Right lobe of liver (tissue), 4 donors: ENCODE data around the gene KRTAP5-6.

Source experiments
- CTCF ChIP-seq, 4 donors: fragments of 200-600 bp in 3 of 4; fragments of 450-650 bp in 1 of 4; IDR thresholded peaks; one replicate each; pipeline versions ENCODE4 v1.5.1 to v1.8.0; 2016 to 2022; ENCODE audit warnings: antibody characterized with exemption in 4 of 4, mild to moderate bottlenecking in 2 of 4
- POLR2A ChIP-seq: fragments of 450-650 bp; IDR thresholded peaks from one replicate; pipeline ENCODE4 v1.6.1; 2017; ENCODE audit warnings: antibody characterized with exemption, mild to moderate bottlenecking
- donor health status: DM: no; HTN: no; CAD: no.
- donor health status: DM: no; HTN: no; CAD: no.
- donor health status: DM: no; HTN: yes; CAD: no.

GRCh38 chr11:1714908-1715885 is 18.2 kb downstream of the KRTAP5-6 start:
- no peak for TF ChIP-seq CTCF (IDR thresholded peaks at IDR 0.05)
- TF ChIP-seq POLR2A = no peak
